Neural crest cell (in vitro differentiated cells): ENCODE measurements around the gene COL24A1. TPM values are rescaled to one million over a fixed set of nuclear protein-coding genes. Genes with fewer than 3 reads are reported as not detected.

Source experiments
- DNase-seq: peaks from one replicate; pipeline ENCODE4 v3.0.0; 2021; ENCODE audit warnings: low read depth, mixed read lengths, low spot score
- H3K27ac Mint-ChIP-seq: one replicate; pipeline ENCODE4 v1.8.0; 2021; ENCODE audit warnings: mild to moderate bottlenecking, mixed read lengths; ENCODE audit not compliant: unreplicated experiment
- H3K27me3 Mint-ChIP-seq: 2 replicates; pipeline ENCODE4 v1.8.0; 2021; ENCODE audit warnings: low read depth, mild to moderate bottlenecking, mixed read lengths
- H3K36me3 Mint-ChIP-seq: 2 replicates; pipeline ENCODE4 v1.8.0; 2021; ENCODE audit warnings: low read depth, mild to moderate bottlenecking, mixed read lengths
- H3K4me1 Mint-ChIP-seq: 2 replicates; pipeline ENCODE4 v1.8.0; 2021; ENCODE audit warnings: mixed read lengths
- H3K4me3 Mint-ChIP-seq: one replicate; pipeline ENCODE4 v1.8.0; 2021; ENCODE audit warnings: mild to moderate bottlenecking, mixed read lengths
- H3K9me3 Mint-ChIP-seq: 2 replicates; pipeline ENCODE4 v1.8.0; 2021; ENCODE audit warnings: mixed read lengths
- total RNA-seq: library from RNA; stranded (reverse); gene quantifications from 2 replicates; pipeline ENCODE4 v1.2.1, GENCODE V29; 2021
- TF ChIP-seq, protein P1 (sequence below): fragments of 200-600 bp; sonication (generic); conservative IDR thresholded peaks from 2 replicates; pipeline ENCODE4 v1.5.0; 2021; ENCODE audit warnings: antibody characterized with exemption, mild to moderate bottlenecking

COL24A1 gene
- total RNA-seq, 1 donor from 2014 or later = 0.35 TPM

DNA sequence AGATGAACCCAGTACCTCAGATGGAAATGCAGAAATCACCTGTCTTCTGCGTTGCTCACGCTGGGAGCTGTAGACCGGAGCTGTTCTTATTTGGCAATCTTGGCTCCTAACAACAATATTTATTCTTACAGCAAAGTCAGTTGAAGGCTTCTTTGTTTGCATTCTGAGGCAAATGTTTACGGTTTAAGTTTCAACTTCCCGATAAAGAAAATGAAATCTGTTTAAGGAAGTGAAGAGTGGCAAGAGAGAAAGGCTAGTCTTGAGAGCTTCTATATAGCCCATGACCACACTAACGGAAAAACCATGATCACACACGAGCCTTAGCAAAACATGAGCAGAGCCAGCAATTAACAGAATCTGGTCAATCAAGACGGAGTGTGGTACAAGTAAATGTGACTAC lies 325.7 kb downstream of the COL24A1 start:
- H3K36me3 Mint-ChIP-seq = no peaks in the 10 kb centered on the region
- H3K27me3 Mint-ChIP-seq = no peaks in the 10 kb centered on the region
- no peaks in the 10 kb centered on the region for H3K4me1 Mint-ChIP-seq
- TF ChIP-seq, protein P1, sequence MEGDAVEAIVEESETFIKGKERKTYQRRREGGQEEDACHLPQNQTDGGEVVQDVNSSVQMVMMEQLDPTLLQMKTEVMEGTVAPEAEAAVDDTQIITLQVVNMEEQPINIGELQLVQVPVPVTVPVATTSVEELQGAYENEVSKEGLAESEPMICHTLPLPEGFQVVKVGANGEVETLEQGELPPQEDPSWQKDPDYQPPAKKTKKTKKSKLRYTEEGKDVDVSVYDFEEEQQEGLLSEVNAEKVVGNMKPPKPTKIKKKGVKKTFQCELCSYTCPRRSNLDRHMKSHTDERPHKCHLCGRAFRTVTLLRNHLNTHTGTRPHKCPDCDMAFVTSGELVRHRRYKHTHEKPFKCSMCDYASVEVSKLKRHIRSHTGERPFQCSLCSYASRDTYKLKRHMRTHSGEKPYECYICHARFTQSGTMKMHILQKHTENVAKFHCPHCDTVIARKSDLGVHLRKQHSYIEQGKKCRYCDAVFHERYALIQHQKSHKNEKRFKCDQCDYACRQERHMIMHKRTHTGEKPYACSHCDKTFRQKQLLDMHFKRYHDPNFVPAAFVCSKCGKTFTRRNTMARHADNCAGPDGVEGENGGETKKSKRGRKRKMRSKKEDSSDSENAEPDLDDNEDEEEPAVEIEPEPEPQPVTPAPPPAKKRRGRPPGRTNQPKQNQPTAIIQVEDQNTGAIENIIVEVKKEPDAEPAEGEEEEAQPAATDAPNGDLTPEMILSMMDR = no peak
- DNase-seq = no peak
- peaks cover 9% of the 10 kb centered on the region for H3K9me3 Mint-ChIP-seq
- H3K4me3 Mint-ChIP-seq = no peak overlapping the region
- H3K27ac Mint-ChIP-seq = no peak overlapping the region

DNA sequence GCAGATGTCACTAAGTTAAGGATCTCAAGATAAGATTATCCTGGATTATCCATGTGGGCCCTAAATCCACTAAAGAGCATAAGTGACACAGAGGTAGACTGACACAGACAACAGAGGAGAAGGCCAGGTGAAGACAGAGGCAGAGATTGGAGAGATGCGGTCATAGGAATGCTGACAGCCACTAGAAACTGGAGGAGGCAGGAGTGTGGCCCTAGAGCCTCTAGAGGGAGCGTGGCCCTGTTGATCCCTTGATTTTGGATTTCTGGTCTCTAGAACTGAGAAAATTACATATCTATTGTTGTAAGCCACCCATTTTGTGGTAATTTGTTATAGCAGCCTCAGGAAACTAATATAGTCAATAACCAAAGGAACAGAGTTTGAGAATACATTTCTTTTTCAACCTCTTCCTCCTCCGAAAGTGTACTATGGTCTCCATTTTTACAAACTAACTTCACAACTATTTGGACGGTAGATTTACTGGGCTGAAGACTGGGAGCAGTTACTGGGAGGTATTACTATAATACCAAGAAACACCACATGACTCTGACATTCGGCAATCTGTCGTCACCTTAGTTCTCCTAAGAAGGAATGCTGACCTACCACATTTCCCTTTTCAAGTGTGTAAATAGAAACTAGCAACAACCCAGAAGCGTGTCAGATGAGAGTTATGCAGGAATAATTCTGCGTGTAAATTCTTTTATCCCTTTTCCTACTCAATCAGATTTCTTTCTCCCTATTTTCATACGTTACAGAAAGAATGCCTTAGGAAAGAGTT lies 332.3 kb downstream of the COL24A1 start:
- no peak overlapping the region for H3K27ac Mint-ChIP-seq
- H3K27me3 Mint-ChIP-seq = no peaks in the 10 kb centered on the region
- peaks cover 5% of the 10 kb centered on the region for H3K9me3 Mint-ChIP-seq
- no peaks in the 10 kb centered on the region for H3K4me1 Mint-ChIP-seq
- TF ChIP-seq, protein P1 = no peak
- no peaks in the 10 kb centered on the region for H3K36me3 Mint-ChIP-seq
- DNase-seq = no peak
- H3K4me3 Mint-ChIP-seq = no peak overlapping the region

DNA sequence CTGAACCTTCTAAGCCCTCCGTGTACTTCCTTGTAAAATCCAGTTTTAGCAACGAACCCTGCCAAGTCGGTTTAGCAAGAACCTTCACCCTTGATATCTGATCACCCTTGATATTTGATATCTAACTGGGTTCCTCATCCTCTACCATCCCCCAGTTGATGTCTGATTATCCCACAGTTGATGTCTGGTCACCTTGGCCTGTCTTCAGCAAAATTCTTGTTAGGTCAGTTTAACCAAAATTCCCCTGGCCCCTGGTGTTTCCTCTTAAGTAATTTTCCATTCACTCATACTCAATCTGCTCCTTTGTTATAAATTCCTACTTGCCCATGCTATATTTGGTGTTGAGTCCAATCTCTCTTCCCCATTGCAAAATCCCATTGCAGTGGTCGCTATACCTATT lies 333.9 kb downstream of the COL24A1 start:
- H3K27ac Mint-ChIP-seq = no peak overlapping the region
- no peak for DNase-seq
- no peak overlapping the region for H3K4me3 Mint-ChIP-seq

DNA sequence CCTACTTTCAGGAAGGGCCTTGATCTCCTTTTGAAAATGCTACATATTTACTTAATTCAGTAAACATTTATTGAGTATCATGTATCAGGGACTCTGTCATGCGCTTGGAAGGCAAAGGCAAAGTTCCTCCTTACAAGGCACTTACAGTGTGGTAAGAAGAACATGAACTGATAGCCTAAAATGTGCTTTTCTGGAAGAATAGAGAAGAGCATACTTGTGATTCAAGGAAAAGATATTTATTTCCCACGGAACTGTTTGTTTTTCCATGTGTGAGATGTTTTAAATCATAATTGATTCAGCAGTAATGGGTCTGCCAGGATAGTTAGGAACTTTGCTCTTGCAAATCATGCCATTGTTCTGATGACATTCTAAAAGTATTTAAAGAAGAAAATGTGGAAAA lies 338.2 kb downstream of the COL24A1 start:
- H3K36me3 Mint-ChIP-seq = no peaks in the 10 kb centered on the region
- DNase-seq = no peak
- H3K27ac Mint-ChIP-seq = no peak overlapping the region
- TF ChIP-seq, protein P1 = no peak
- peaks cover 2% of the 10 kb centered on the region for H3K9me3 Mint-ChIP-seq
- H3K4me1 Mint-ChIP-seq = no peaks in the 10 kb centered on the region
- H3K27me3 Mint-ChIP-seq = no peaks in the 10 kb centered on the region
- H3K4me3 Mint-ChIP-seq = no peak overlapping the region

More for the DNA sequence above, 333.9 kb downstream of the COL24A1 start:
- Mint-ChIP-seq H3K9me3 (peaks cover 5% of the 10 kb centered on the region), H3K36me3 (no peaks in the 10 kb centered on the region), H3K27me3 (no peaks in the 10 kb centered on the region), H3K4me1 (no peaks in the 10 kb centered on the region)
- TF ChIP-seq, protein P1 = no peak

DNA sequence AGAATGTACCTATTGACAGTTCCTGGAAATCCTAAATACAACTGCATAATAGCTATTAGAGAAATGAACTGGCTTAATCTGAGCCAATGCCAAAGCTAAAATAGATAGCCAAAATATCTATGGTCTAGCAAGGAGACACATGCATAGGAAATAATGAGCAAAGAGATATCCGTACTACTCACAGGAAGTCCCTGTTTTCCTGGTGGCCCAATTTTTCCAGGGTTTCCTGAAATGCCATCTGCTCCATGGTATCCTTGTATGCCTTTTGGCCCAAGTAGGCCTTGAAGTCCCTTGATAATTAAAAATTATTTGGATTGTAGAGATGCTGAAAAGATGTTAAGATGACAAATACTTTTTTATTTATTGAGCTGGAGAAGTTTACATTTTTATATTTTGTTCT lies 340.0 kb downstream of the COL24A1 start:
- no peak overlapping the region for H3K4me3 Mint-ChIP-seq
- TF ChIP-seq, protein P1 = no peak
- no peaks in the 10 kb centered on the region for H3K36me3 Mint-ChIP-seq
- H3K27me3 Mint-ChIP-seq = no peaks in the 10 kb centered on the region
- no peak for DNase-seq
- H3K4me1 Mint-ChIP-seq = no peaks in the 10 kb centered on the region
- no peak overlapping the region for H3K27ac Mint-ChIP-seq
- H3K9me3 Mint-ChIP-seq = no peaks in the 10 kb centered on the region
